IMR-90 (cell line): Measurements from ENCODE around the gene NEK8. TPM values are rescaled to one million over a fixed set of nuclear protein-coding genes. Genes with fewer than 3 reads are reported as not detected.

Experiments used
- ATAC-seq: fragments of 200-7000 bp; cut with Tn5 transposase; 2 replicates; pipeline ENCODE4 v1.9.1; 2020; ENCODE audit warnings: low read depth, mild to moderate bottlenecking, moderate library complexity
- BruUV-seq: library from RNA; stranded (reverse); fragments of 400-500 nt; replicated peaks from 2 replicates; lab custom pipeline; 2021; lab: Mats Ljungman, UMichigan
- CTCF ChIA-PET: fragments of 300-600 bp; formaldehyde crosslinking; extraction: SDS; loops from one replicate; lab custom pipeline; 2021; ENCODE audit warnings: antibody characterized with exemption; lab: Yijun Ruan, JAX
- POLR2A ChIA-PET: fragments of 300-600 bp; sonication (Branson Sonifier 250); formaldehyde crosslinking; loops from one replicate; lab custom pipeline; 2022; ENCODE audit warnings: antibody characterized with exemption; ENCODE audit not compliant: unreplicated experiment; lab: Charles Lee
- DNase-seq: peaks from one replicate; pipeline ENCODE4 v3.0.0; 2013
- H2AFZ ChIP-seq: replicated peaks from 2 replicates; pipeline ENCODE3; 2013; ENCODE audit warnings: low read length, mild to moderate bottlenecking; ENCODE audit not compliant: poor library complexity
- H2AK5ac ChIP-seq: 2 replicates; pipeline ENCODE4 v1.6.1; 2013; ENCODE audit warnings: low read depth, low read length, inconsistent platforms
- H2AK9ac ChIP-seq: replicated peaks from 2 replicates; pipeline ENCODE3; 2013; ENCODE audit warnings: mild to moderate bottlenecking, low read depth, low read length, moderate library complexity; ENCODE audit not compliant: poor library complexity
- H2BK120ac ChIP-seq: 2 replicates; pipeline ENCODE4 v1.6.1; 2013; ENCODE audit warnings: low read depth, low read length, inconsistent platforms
- H2BK15ac ChIP-seq: 3 replicates; pipeline ENCODE4 v1.6.1; 2013; ENCODE audit warnings: low read depth, low read length, inconsistent platforms
- H2BK20ac ChIP-seq: 2 replicates; pipeline ENCODE4 v1.6.1; 2013; ENCODE audit warnings: low read depth, mild to moderate bottlenecking, inconsistent platforms, low read length, moderate library complexity
- H2BK5ac ChIP-seq: 2 replicates; pipeline ENCODE4 v1.6.1; 2013; ENCODE audit warnings: mild to moderate bottlenecking, low read depth, low read length, inconsistent platforms; ENCODE audit not compliant: poor library complexity, severe bottlenecking
- H3K14ac ChIP-seq: replicated peaks from 2 replicates; pipeline ENCODE4 v1.6.1; 2013; ENCODE audit warnings: low read depth, low read length, inconsistent platforms
- H3K18ac ChIP-seq: 2 replicates; pipeline ENCODE4 v1.6.1; 2013; ENCODE audit warnings: low read depth, low read length, control low read depth
- H3K23ac ChIP-seq: 2 replicates; pipeline ENCODE4 v1.6.1; 2013; ENCODE audit warnings: low read depth, low read length, inconsistent platforms
- H3K27ac ChIP-seq: 2 replicates; pipeline ENCODE4 v1.5.1; 2013; ENCODE audit warnings: mild to moderate bottlenecking, control low read depth, low read length; ENCODE audit not compliant: insufficient read depth
- H3K27me3 ChIP-seq: 2 replicates; pipeline ENCODE4 v1.6.1; 2013; ENCODE audit warnings: low read length; ENCODE audit not compliant: control insufficient read depth, insufficient read depth
- H3K36me3 ChIP-seq: 2 replicates; pipeline ENCODE4 v1.6.1; 2013; ENCODE audit warnings: low read length, mixed read lengths; ENCODE audit not compliant: control insufficient read depth, insufficient read depth
- H3K4ac ChIP-seq: 2 replicates; pipeline ENCODE4 v1.6.1; 2013; ENCODE audit warnings: low read depth, low read length, inconsistent platforms
- H3K4me1 ChIP-seq: 2 replicates; pipeline ENCODE4 v1.6.1; 2013; ENCODE audit warnings: low read length, mixed read lengths; ENCODE audit not compliant: control insufficient read depth, insufficient read depth
- H3K4me2 ChIP-seq: 2 replicates; pipeline ENCODE4 v1.6.1; 2013; ENCODE audit warnings: low read depth, mild to moderate bottlenecking, control low read depth, low read length, moderate library complexity
- H3K4me3 ChIP-seq: 2 replicates; pipeline ENCODE4 v1.5.1; 2013; ENCODE audit warnings: low read depth, mild to moderate bottlenecking, control low read depth, low read length, moderate library complexity; ENCODE audit not compliant: insufficient read depth
- H3K56ac ChIP-seq: 2 replicates; pipeline ENCODE4 v1.6.1; 2013; ENCODE audit warnings: low read length, inconsistent platforms; ENCODE audit not compliant: insufficient read depth; ENCODE audit errors: extremely low read depth
- H3K79me1 ChIP-seq, 2 experiments: 2 replicates each; pipeline ENCODE4 v1.6.1; 2013; ENCODE audit warnings: low read length in 2 of 2, inconsistent platforms in 1 of 2, low read depth in 1 of 2
- H3K9ac ChIP-seq: 2 replicates; pipeline ENCODE4 v1.6.1; 2013; ENCODE audit warnings: low read depth, low read length, control low read depth
- H3K9me1 ChIP-seq: 2 replicates; pipeline ENCODE4 v1.6.1; 2013; ENCODE audit warnings: low read length, inconsistent platforms; ENCODE audit not compliant: insufficient read depth
- H3K9me3 ChIP-seq: 2 replicates; pipeline ENCODE4 v1.6.1; 2013; ENCODE audit warnings: low read length; ENCODE audit not compliant: control insufficient read depth, insufficient read depth
- H4K20me1 ChIP-seq: 2 replicates; pipeline ENCODE4 v1.6.1; 2013; ENCODE audit warnings: low read length, inconsistent platforms; ENCODE audit not compliant: insufficient read depth
- H4K5ac ChIP-seq: 2 replicates; pipeline ENCODE4 v1.6.1; 2013; ENCODE audit warnings: mild to moderate bottlenecking, low read depth, low read length, control low read depth
- H4K8ac ChIP-seq, 2 experiments: 2 replicates each; pipeline ENCODE4 v1.6.1; 2013; ENCODE audit warnings: low read depth in 2 of 2, low read length in 2 of 2, control low read depth in 1 of 2, inconsistent platforms in 1 of 2
- H4K91ac ChIP-seq: 2 replicates; pipeline ENCODE4 v1.6.1; 2013; ENCODE audit warnings: low read depth, low read length, inconsistent platforms; ENCODE audit not compliant: insufficient read depth
- CHD1 ChIP-seq: IDR thresholded peaks from 2 replicates; pipeline ENCODE4 v1.6.1; 2012; ENCODE audit warnings: low read depth, low read length, improper control_type of control experiment
- ELK1 ChIP-seq: fragments of 150-350 bp; IDR thresholded peaks from 2 replicates; pipeline ENCODE4 v1.6.1; 2016; ENCODE audit warnings: low read depth, mild to moderate bottlenecking, low read length, moderate library complexity, borderline replicate concordance
- FOS ChIP-seq: fragments of 150-350 bp; IDR thresholded peaks from 2 replicates; pipeline ENCODE4 v1.6.1; 2016; ENCODE audit warnings: low read depth, low read length
- MAFK ChIP-seq: IDR thresholded peaks from 2 replicates; pipeline ENCODE4 v1.6.1; 2012; ENCODE audit warnings: low read depth, low read length, improper control_type of control experiment
- MXI1 ChIP-seq: IDR thresholded peaks from 2 replicates; pipeline ENCODE4 v1.6.1; 2012; ENCODE audit warnings: low read depth, mild to moderate bottlenecking, low read length, moderate library complexity, borderline replicate concordance
- POLR2A ChIP-seq: IDR thresholded peaks from 2 replicates; pipeline ENCODE4 v1.6.1; 2012; ENCODE audit warnings: mild to moderate bottlenecking, low read depth, low read length
- RAD21 ChIP-seq: IDR thresholded peaks from 2 replicates; pipeline ENCODE4 v1.6.1; 2012; ENCODE audit warnings: low read length, improper control_type of control experiment
- RCOR1 ChIP-seq: IDR thresholded peaks from 2 replicates; pipeline ENCODE4 v1.6.1; 2012; ENCODE audit warnings: mild to moderate bottlenecking, low read length, improper control_type of control experiment; ENCODE audit not compliant: insufficient replicate concordance
- RFX5 ChIP-seq: IDR thresholded peaks from 2 replicates; pipeline ENCODE4 v1.8.0; 2012; ENCODE audit warnings: low read depth, mild to moderate bottlenecking, low read length, moderate library complexity
- USF2 ChIP-seq: fragments of 150-350 bp; IDR thresholded peaks from 2 replicates; pipeline ENCODE4 v1.6.1; 2017; ENCODE audit warnings: mild to moderate bottlenecking, antibody characterized with exemption, low read length, low read depth
- WGBS, 2 experiments: methylation state at CpG; one replicate each; pipeline versions ENCODE4 v1.1.5 to v1.1.7; 2013; ENCODE audit warnings: missing lambda C conversion rate in 2 of 2; ENCODE audit not compliant: insufficient read length in 1 of 2; ENCODE audit errors: extremely low coverage in 2 of 2; 5-methylcytosine and 5-hydroxymethylcytosine counted together
- dilution Hi-C: fragments of 300-500 bp; cut with HindIII; formaldehyde crosslinking; loops from one replicate; pipeline ENCODE4 v1.14.3; 2018; ENCODE audit warnings: low sequenced_read_pairs; ENCODE audit not compliant: unreplicated experiment
- in situ Hi-C: fragments of 300-500 bp; cut with MboI; formaldehyde crosslinking; loops from 3 replicates; pipeline ENCODE4 v1.14.3; 2019; ENCODE audit warnings: low sequenced_read_pairs, inconsistent platforms, mixed read lengths
- intact Hi-C: fragments of 100-400 bp; cut with micrococcal nuclease; formaldehyde crosslinking; loops from 2 replicates; pipeline ENCODE4 v1.10.0; 2022
- polyA plus RNA-seq, 3 experiments: library from polyadenylated mRNA; depleted of rRNA; stranded (reverse); fragments of >200 nt; gene quantifications; 2 replicates each; pipeline ENCODE4 v1.2.3, GENCODE V29; 2012; ENCODE audit warnings: low replicate concordance in 1 of 3
- total RNA-seq: library from RNA; depleted of rRNA; stranded (reverse); fragments of >200 nt; gene quantifications from 2 replicates; pipeline ENCODE4 v1.2.3, GENCODE V29; 2012

NEK8 gene
- total and polyA plus RNA-seq, 2 of the 4 experiments (the other 2 are of a cell fraction): 4.6 to 5.2 TPM

GRCh38 chr17:28703552-28704218 is 24.9 kb upstream of the NEK8 start:
- ATAC-seq: no peak
- DNase-seq: no peak
- Histone ChIP-seq H3K14ac (no peak overlapping the region), H3K27ac (no peak overlapping the region), H2AK5ac (no peak overlapping the region), H2AK9ac (no peak overlapping the region), H2BK20ac (no peak overlapping the region), H4K20me1 (no peaks in the 10 kb centered on the region; the same call in 1 of the 2 replicates), H2BK15ac (no peak overlapping the region), H2BK120ac (no peak overlapping the region), H4K8ac (no peak overlapping the region), H3K4me1 (no peaks in the 10 kb centered on the region), H3K56ac (no peak overlapping the region), H2AFZ (no peak overlapping the region), H4K5ac (no peak overlapping the region), H2BK5ac (no peak overlapping the region), H3K23ac (no peak overlapping the region), H3K18ac (no peak overlapping the region), H3K36me3 (peaks cover 71% of the 10 kb centered on the region), H3K9ac (no peak overlapping the region), H3K4me3 (no peak overlapping the region), H3K4me2 (no peak overlapping the region), H3K4ac (no peak overlapping the region), H3K9me1 (peaks cover 4% of the 10 kb centered on the region; the same call in 1 of the 2 replicates), H3K9me3 (no peaks in the 10 kb centered on the region), H3K79me1 (peaks cover 3% of the 10 kb centered on the region in 2 experiments; a peak in 1 of 4 replicates), H4K91ac (no peak overlapping the region), H3K27me3 (no peaks in the 10 kb centered on the region)
- dilution Hi-C loops: no loop called here
- POLR2A ChIA-PET: no interaction called here
- CTCF ChIA-PET: no interaction called here
- no TSS peak for BruUV-seq
- intact Hi-C loops: no loop called here
- 89% methylated on average over 11 of the region's 16 CpGs; no CpG with 5 or more reads in 1 of the 2 experiments for WGBS, 2 experiments
- in situ Hi-C loops: no loop called here
- TF ChIP-seq RCOR1 (no peak), RFX5 (no peak), ELK1 (no peak), FOS (no peak), MXI1 (no peak), MAFK (no peak), RAD21 (no peak), USF2 (no peak), CHD1 (no peak), POLR2A (no peak)
